Measurements from ENCODE around the gene TMEM233. TPM values are rescaled to one million over a fixed set of nuclear protein-coding genes. Genes with fewer than 3 reads are reported as not detected.

Gene TMEM233
- total RNA-seq, 2 donors from 2014 or later = not detected

- peaks cover under 1% of the 10 kb centered on the region for H3K4me1 Mint-ChIP-seq
- no peaks in the 10 kb centered on the region for H3K9me3 Mint-ChIP-seq
Measured at GRCh38 chr12:119547001-119547400, 46.6 kb upstream of the TMEM233 start.

DNA sequence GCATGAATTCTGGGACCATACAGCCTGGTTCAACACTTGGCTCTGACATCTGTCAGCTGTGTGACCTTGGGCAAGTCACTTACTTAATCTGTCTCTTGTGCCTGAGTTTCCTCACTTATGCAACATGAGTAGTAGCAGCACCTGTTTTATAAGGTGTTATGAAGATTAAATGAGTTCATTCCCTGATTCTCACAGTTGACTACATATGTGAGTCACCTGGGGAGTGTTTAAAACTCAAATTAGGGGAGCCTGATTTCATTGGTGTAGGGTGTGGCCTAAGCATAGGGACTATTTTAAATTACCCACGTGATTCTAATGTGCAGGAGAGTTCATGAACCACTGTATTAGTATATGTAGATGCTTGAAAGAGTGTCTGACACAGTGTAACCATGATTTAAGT, 36.7 kb upstream of the TMEM233 start:
- Histone ChIP-seq H3K4me1 (ENCODE audit: control insufficient read depth, insufficient read depth, low read length) (peaks cover 9% of the 10 kb centered on the region), H3K4me3 (ENCODE audit: low read length) (no peak overlapping the region), H3K27me3 (ENCODE audit: control insufficient read depth, insufficient read depth, low read length, poor library complexity, severe bottlenecking) (peaks cover 18% of the 10 kb centered on the region), H3K9ac (ENCODE audit: extremely low read depth, low read length, poor library complexity, severe bottlenecking) (no peak overlapping the region), H3K9me3 (ENCODE audit: control insufficient read depth, low read length) (no peaks in the 10 kb centered on the region), H3K27ac (ENCODE audit: low read depth, low read length) (no peak overlapping the region), H3K36me3 (ENCODE audit: control insufficient read depth, insufficient read depth, low read length) (no peaks in the 10 kb centered on the region)
- no peaks in the 10 kb centered on the region for H3K36me3 Mint-ChIP-seq (ENCODE audit: low read depth)
- H3K27ac Mint-ChIP-seq = no peak overlapping the region
- peaks cover 5% of the 10 kb centered on the region for H3K27me3 Mint-ChIP-seq (ENCODE audit: insufficient read depth)
- TF ChIP-seq CTCF (conservative IDR thresholded peaks at IDR 0.05) = no peak
- H3K4me1 Mint-ChIP-seq = peaks cover 8% of the 10 kb centered on the region
- H3K4me3 Mint-ChIP-seq = no peak overlapping the region
- 80 to 86% methylated on average over 1 of the region's 1 CpG for WGBS, 2 experiments (ENCODE audit: insufficient coverage in 1 of 2, insufficient read length in 1 of 2)
- DNase-seq = no peak
- H3K9me3 Mint-ChIP-seq = no peaks in the 10 kb centered on the region

More at GRCh38 chr12:119547001-119547400, 46.6 kb upstream of the TMEM233 start:
- no peak overlapping the region for H3K4me3 Mint-ChIP-seq
- no peaks in the 10 kb centered on the region for H3K9me3 ChIP-seq (ENCODE audit: control insufficient read depth, low read length)
- peaks cover 19% of the 10 kb centered on the region for H3K27me3 Mint-ChIP-seq (ENCODE audit: insufficient read depth)
- no peak for TF ChIP-seq CTCF (conservative IDR thresholded peaks at IDR 0.05)
- H3K27ac ChIP-seq (ENCODE audit: low read depth, low read length) = no peak overlapping the region
- no peak overlapping the region for H3K9ac ChIP-seq (ENCODE audit: extremely low read depth, low read length, poor library complexity, severe bottlenecking)
- no peak for DNase-seq
- H3K27me3 ChIP-seq (ENCODE audit: control insufficient read depth, insufficient read depth, low read length, poor library complexity, severe bottlenecking) = peaks cover 12% of the 10 kb centered on the region
- H3K36me3 ChIP-seq (ENCODE audit: control insufficient read depth, insufficient read depth, low read length) = no peaks in the 10 kb centered on the region
- no peaks in the 10 kb centered on the region for H3K36me3 Mint-ChIP-seq (ENCODE audit: low read depth)
- H3K4me1 ChIP-seq (ENCODE audit: control insufficient read depth, insufficient read depth, low read length) = peaks cover 1% of the 10 kb centered on the region
- WGBS, 2 experiments (ENCODE audit: insufficient coverage in 1 of 2, insufficient read length in 1 of 2) = 67% methylated on average over 1 of the region's 1 CpG; no CpG with 5 or more reads in 1 of the 2 experiments
- no peak overlapping the region for H3K27ac Mint-ChIP-seq
- no peak overlapping the region for H3K4me3 ChIP-seq (ENCODE audit: low read length)

DNA sequence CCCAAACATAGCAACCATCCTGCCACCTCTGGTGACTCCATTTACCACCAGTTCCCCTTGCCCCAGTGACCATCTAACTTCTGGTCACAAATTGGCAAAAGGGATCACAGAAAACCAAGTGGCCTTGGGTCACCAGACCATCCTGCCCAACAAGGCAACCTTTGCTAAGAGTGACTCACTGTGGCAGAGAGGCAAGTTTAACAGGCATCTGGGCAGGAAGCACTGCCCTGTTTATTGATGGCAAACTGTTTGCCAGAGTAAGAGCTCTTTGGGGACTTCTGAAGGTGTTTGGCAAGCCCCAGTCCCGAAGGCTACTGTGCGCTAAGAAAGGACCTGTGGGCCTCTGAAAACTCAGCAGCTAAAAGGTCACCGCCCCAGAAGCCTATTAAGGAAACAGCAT, 28.2 kb upstream of the TMEM233 start:
- Histone ChIP-seq H3K27me3 (ENCODE audit: control insufficient read depth, insufficient read depth, low read length, poor library complexity, severe bottlenecking) (peaks cover under 1% of the 10 kb centered on the region), H3K4me1 (ENCODE audit: control insufficient read depth, insufficient read depth, low read length) (peaks cover 2% of the 10 kb centered on the region), H3K36me3 (ENCODE audit: control insufficient read depth, insufficient read depth, low read length) (no peaks in the 10 kb centered on the region), H3K9ac (ENCODE audit: extremely low read depth, low read length, poor library complexity, severe bottlenecking) (no peak overlapping the region), H3K27ac (ENCODE audit: low read depth, low read length) (no peak overlapping the region), H3K9me3 (ENCODE audit: control insufficient read depth, low read length) (no peaks in the 10 kb centered on the region), H3K4me3 (ENCODE audit: low read length) (no peak overlapping the region)
- no peak for DNase-seq
- 93 to 96% methylated on average over 3 of the region's 3 CpGs for WGBS, 2 experiments (ENCODE audit: insufficient coverage in 1 of 2, insufficient read length in 1 of 2)
- Mint-ChIP-seq H3K4me1 (peaks cover 4% of the 10 kb centered on the region), H3K27ac (no peak overlapping the region), H3K27me3 (ENCODE audit: insufficient read depth) (no peaks in the 10 kb centered on the region), H3K36me3 (ENCODE audit: low read depth) (no peaks in the 10 kb centered on the region), H3K4me3 (no peak overlapping the region), H3K9me3 (no peaks in the 10 kb centered on the region)
- TF ChIP-seq CTCF (conservative IDR thresholded peaks at IDR 0.05) = no peak

Data from endodermal cell (in vitro differentiated cells).